ENCODE measurements around the gene SLC43A3.

The SLC43A3 gene

GRCh38 chr11:57392066-57392762, 34.7 kb downstream of the SLC43A3 start:
- ATAC-seq: no peak
- no peak overlapping the region for H3K4me3 Mint-ChIP-seq
- H3K27me3 Mint-ChIP-seq: peaks cover 10% of the 10 kb centered on the region
- no peaks in the 10 kb centered on the region for H3K9me3 Mint-ChIP-seq
- no peaks in the 10 kb centered on the region for H3K36me3 Mint-ChIP-seq
- H3K27ac Mint-ChIP-seq: no peak overlapping the region
- no peaks in the 10 kb centered on the region for H3K4me1 Mint-ChIP-seq

GRCh38 chr11:57391539-57391938, 35.4 kb downstream of the SLC43A3 start:
- H3K27ac Mint-ChIP-seq: no peak overlapping the region
- ATAC-seq: no peak
- no peak overlapping the region for H3K4me3 Mint-ChIP-seq
- H3K9me3 Mint-ChIP-seq: no peaks in the 10 kb centered on the region
- H3K36me3 Mint-ChIP-seq: no peaks in the 10 kb centered on the region
- H3K27me3 Mint-ChIP-seq: peaks cover 10% of the 10 kb centered on the region
- H3K4me1 Mint-ChIP-seq: no peaks in the 10 kb centered on the region

GRCh38 chr11:57391111-57391510, 35.8 kb downstream of the SLC43A3 start:
- H3K27me3 Mint-ChIP-seq: peaks cover 10% of the 10 kb centered on the region
- H3K4me3 Mint-ChIP-seq: no peak overlapping the region
- H3K27ac Mint-ChIP-seq: no peak overlapping the region
- no peak for ATAC-seq
- H3K4me1 Mint-ChIP-seq: no peaks in the 10 kb centered on the region
- H3K9me3 Mint-ChIP-seq: no peaks in the 10 kb centered on the region
- H3K36me3 Mint-ChIP-seq: no peaks in the 10 kb centered on the region

- no peak within 1 kb of the TSS for H3K4me3 Mint-ChIP-seq
- no peak within 1 kb of the TSS for H3K27ac Mint-ChIP-seq
- no peaks in the 10 kb centered on the region for H3K9me3 Mint-ChIP-seq
- H3K27me3 Mint-ChIP-seq: peaks cover 10% of the 10 kb centered on the region
- H3K36me3 Mint-ChIP-seq: no peaks in the 10 kb centered on the region
- H3K4me1 Mint-ChIP-seq: no peaks in the 10 kb centered on the region
- ATAC-seq: no peak
These were observed 36.4 kb downstream of the SLC43A3 start, which contains the start of gene PRG2 for GRCh38 chr11:57390535-57390934. PRG2 (minus strand) TSS chr11:57390650; CDS start chr11:57389944, 706 bp downstream.

GRCh38 chr11:57387289-57388030, 39.5 kb downstream of the SLC43A3 start:
- Mint-ChIP-seq H3K4me3 (no peak overlapping the region), H3K4me1 (no peaks in the 10 kb centered on the region), H3K27me3 (peaks cover 14% of the 10 kb centered on the region), H3K9me3 (no peaks in the 10 kb centered on the region), H3K27ac (no peak overlapping the region), H3K36me3 (no peaks in the 10 kb centered on the region)
- no peak for ATAC-seq

- Mint-ChIP-seq H3K27ac (no peak overlapping the region), H3K4me1 (no peaks in the 10 kb centered on the region), H3K27me3 (peaks cover 23% of the 10 kb centered on the region), H3K9me3 (no peaks in the 10 kb centered on the region), H3K36me3 (no peaks in the 10 kb centered on the region), H3K4me3 (no peak overlapping the region)
- ATAC-seq: no peak
These were observed 40.6 kb downstream of the SLC43A3 start for GRCh38 chr11:57386178-57386940.

- H3K4me1 Mint-ChIP-seq: no peaks in the 10 kb centered on the region
- no peak within 1 kb of the TSS for H3K27ac Mint-ChIP-seq
- no peaks in the 10 kb centered on the region for H3K9me3 Mint-ChIP-seq
- H3K27me3 Mint-ChIP-seq: peaks cover 37% of the 10 kb centered on the region
- no peak within 1 kb of the TSS for H3K4me3 Mint-ChIP-seq
- no peaks in the 10 kb centered on the region for H3K36me3 Mint-ChIP-seq
- ATAC-seq: no peak
These were observed 45.9 kb downstream of the SLC43A3 start, which contains the start of gene PRG3 for GRCh38 chr11:57380975-57381374. PRG3 (minus strand) TSS chr11:57381150; CDS start chr11:57380708, 442 bp downstream.

GRCh38 chr11:57379732-57380131, 47.2 kb downstream of the SLC43A3 start:
- peaks cover 37% of the 10 kb centered on the region for H3K27me3 Mint-ChIP-seq
- H3K9me3 Mint-ChIP-seq: no peaks in the 10 kb centered on the region
- no peak for ATAC-seq

GRCh38 chr11:57378186-57378585, 48.7 kb downstream of the SLC43A3 start:
- H3K27me3 Mint-ChIP-seq: peaks cover 37% of the 10 kb centered on the region
- no peaks in the 10 kb centered on the region for H3K4me1 Mint-ChIP-seq
- no peak overlapping the region for H3K4me3 Mint-ChIP-seq
- ATAC-seq: no peak
- H3K27ac Mint-ChIP-seq: no peak overlapping the region
- no peaks in the 10 kb centered on the region for H3K9me3 Mint-ChIP-seq
- no peaks in the 10 kb centered on the region for H3K36me3 Mint-ChIP-seq

More at GRCh38 chr11:57379732-57380131, 47.2 kb downstream of the SLC43A3 start:
- Mint-ChIP-seq H3K27ac (no peak overlapping the region), H3K36me3 (no peaks in the 10 kb centered on the region), H3K4me1 (no peaks in the 10 kb centered on the region), H3K4me3 (no peak overlapping the region)

- Mint-ChIP-seq H3K4me1 (no peaks in the 10 kb centered on the region), H3K27ac (no peak overlapping the region), H3K27me3 (peaks cover 29% of the 10 kb centered on the region), H3K36me3 (no peaks in the 10 kb centered on the region), H3K9me3 (no peaks in the 10 kb centered on the region), H3K4me3 (no peak overlapping the region)
- ATAC-seq: no peak
These were observed 49.8 kb downstream of the SLC43A3 start for GRCh38 chr11:57377107-57377506.

- peak; percentile 52 for ATAC-seq
- Mint-ChIP-seq H3K4me1 (no peaks in the 10 kb centered on the region), H3K27me3 (peaks cover 24% of the 10 kb centered on the region), H3K36me3 (no peaks in the 10 kb centered on the region), H3K27ac (no peak overlapping the region), H3K9me3 (no peaks in the 10 kb centered on the region), H3K4me3 (no peak overlapping the region)
These were observed 50.5 kb downstream of the SLC43A3 start for GRCh38 chr11:57376095-57377090.

GRCh38 chr11:57375490-57375889, 51.4 kb downstream of the SLC43A3 start:
- no peak overlapping the region for H3K4me3 Mint-ChIP-seq
- H3K27ac Mint-ChIP-seq: no peak overlapping the region
- no peaks in the 10 kb centered on the region for H3K4me1 Mint-ChIP-seq
- no peak for ATAC-seq
- no peaks in the 10 kb centered on the region for H3K36me3 Mint-ChIP-seq
- H3K27me3 Mint-ChIP-seq: peaks cover 30% of the 10 kb centered on the region
- no peaks in the 10 kb centered on the region for H3K9me3 Mint-ChIP-seq

GRCh38 chr11:57374966-57375365, 52.0 kb downstream of the SLC43A3 start:
- H3K27ac Mint-ChIP-seq: no peak overlapping the region
- no peaks in the 10 kb centered on the region for H3K9me3 Mint-ChIP-seq
- no peak for ATAC-seq
- H3K4me1 Mint-ChIP-seq: no peaks in the 10 kb centered on the region
- H3K4me3 Mint-ChIP-seq: no peak overlapping the region
- peaks cover 30% of the 10 kb centered on the region for H3K27me3 Mint-ChIP-seq
- no peaks in the 10 kb centered on the region for H3K36me3 Mint-ChIP-seq

- H3K27ac Mint-ChIP-seq: no peak overlapping the region
- no peaks in the 10 kb centered on the region for H3K9me3 Mint-ChIP-seq
- H3K4me3 Mint-ChIP-seq: no peak overlapping the region
- peaks cover 39% of the 10 kb centered on the region for H3K27me3 Mint-ChIP-seq
- no peaks in the 10 kb centered on the region for H3K4me1 Mint-ChIP-seq
- ATAC-seq: no peak
- no peaks in the 10 kb centered on the region for H3K36me3 Mint-ChIP-seq
These were observed 53.8 kb downstream of the SLC43A3 start for GRCh38 chr11:57373146-57373545.

All from stimulated activated memory B cell treated with anti-CD40 and anti-IgM and Interleukin-4, amounts not matched to agents 10 μg/mL and 1 μg/mL and 100 μg/mL, for 72 hours (primary cell).